ENCODE results near the gene KBTBD6.
"Not testable (repeated sequence)": the region's sequence is repeated elsewhere in the genome, so short reads cannot be mapped to it uniquely, and the experiment has no call there.

The KBTBD6 gene

GRCh38 chr13:41136396-41137031, 3.9 kb upstream of the KBTBD6 start:
- DNase-seq (ENCODE audit: low spot score): no peak

- peak; percentile 38 for DNase-seq (ENCODE audit: low spot score)
Observed at GRCh38 chr13:41133951-41134350, 1.3 kb upstream of the KBTBD6 start.

DNA sequence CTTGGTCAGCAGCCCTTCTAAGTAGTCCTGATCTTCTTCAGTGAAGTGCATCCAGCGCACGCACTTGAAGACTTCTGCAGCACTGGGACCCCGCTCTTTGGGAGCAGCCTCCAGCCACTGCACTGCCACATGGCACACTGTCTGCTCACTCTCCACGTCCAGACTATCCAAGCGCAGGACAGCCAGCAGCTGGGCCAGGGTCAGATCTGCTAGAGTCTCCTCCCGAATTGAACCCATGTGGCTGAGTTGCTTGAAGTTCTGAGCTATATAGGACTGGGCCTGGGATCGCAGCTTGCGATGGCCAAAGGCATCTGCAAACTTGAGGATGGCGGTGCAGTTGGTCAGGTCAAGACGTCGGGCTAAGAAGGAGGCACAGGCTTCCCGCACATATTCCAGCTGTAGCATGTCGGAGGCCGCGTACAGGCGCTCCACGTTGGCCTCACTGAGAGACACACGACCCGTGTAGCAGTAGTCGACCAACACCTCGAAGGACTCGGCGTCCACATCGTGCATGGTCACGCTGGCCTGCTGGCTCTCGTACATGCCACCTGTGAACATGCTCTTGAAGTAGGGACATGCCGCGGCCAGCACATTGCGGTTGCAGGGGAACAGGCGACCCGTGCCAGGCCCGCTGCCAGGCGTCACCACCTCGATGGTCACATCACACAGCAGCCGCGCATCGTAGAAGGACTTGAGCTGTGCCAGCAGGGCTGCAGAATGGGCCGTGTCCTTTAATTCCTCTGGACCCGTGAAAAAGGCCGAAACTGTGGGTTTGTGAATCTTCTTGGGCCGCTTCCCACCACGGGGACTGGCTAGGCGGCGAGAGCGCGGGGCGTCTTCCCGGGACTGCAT, 716 bp downstream of the KBTBD6 start:
- peak; percentile 31 for DNase-seq (ENCODE audit: low spot score)

DNA sequence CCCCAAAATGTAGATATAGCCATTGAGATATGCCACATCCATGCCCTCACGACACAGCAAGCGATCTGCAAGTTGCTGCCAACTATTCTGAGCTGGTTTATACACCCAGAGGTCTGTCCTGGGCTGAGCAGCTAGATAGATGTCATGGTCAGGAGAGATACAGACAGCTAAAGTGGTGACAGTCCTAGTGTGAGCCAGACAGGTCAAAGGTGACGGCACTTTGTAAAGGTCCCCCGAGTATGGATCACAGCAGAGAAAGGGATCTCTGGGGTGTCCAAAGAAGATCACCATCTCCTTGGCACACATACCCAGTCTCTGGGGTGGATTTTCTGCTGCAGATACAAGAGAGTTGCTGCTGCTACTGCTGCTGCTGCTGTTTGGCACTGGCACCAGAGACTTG, 1.4 kb downstream of the KBTBD6 start:
- DNase-seq (ENCODE audit: low spot score): not testable (repeated sequence)

DNA sequence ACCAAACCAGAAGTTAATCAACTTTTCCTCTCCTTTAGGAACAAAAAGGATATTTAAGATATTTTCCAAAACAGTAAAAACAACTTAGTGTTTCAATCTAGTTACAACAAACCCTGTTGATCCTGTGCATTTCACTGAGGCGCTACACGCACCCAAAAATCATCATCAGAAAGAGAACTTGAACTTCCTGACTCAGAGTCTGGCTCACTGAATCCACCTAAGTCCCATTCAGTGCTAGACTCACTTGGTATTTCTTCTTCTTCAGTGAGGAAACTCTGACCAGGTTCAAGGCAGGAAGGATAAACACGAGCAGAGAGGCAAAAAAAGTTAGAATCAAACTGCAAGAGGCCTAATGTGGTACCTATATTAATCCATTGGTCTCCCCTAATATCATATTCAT, 2.2 kb downstream of the KBTBD6 start:
- DNase-seq (ENCODE audit: low spot score): peak; percentile 47

GRCh38 chr13:41127701-41128100, 4.9 kb downstream of the KBTBD6 start:
- DNase-seq (ENCODE audit: low spot score): no peak

- no peak for DNase-seq (ENCODE audit: low spot score)
Observed at GRCh38 chr13:41122838-41123237, 9.8 kb downstream of the KBTBD6 start.

GRCh38 chr13:41117869-41118268, 14.7 kb downstream of the KBTBD6 start:
- DNase-seq (ENCODE audit: low spot score): no peak

GRCh38 chr13:41111454-41111853, 21.1 kb downstream of the KBTBD6 start:
- DNase-seq (ENCODE audit: low spot score): no peak

GRCh38 chr13:41107584-41108014, 25.0 kb downstream of the KBTBD6 start:
- DNase-seq (ENCODE audit: low spot score): no peak

DNA sequence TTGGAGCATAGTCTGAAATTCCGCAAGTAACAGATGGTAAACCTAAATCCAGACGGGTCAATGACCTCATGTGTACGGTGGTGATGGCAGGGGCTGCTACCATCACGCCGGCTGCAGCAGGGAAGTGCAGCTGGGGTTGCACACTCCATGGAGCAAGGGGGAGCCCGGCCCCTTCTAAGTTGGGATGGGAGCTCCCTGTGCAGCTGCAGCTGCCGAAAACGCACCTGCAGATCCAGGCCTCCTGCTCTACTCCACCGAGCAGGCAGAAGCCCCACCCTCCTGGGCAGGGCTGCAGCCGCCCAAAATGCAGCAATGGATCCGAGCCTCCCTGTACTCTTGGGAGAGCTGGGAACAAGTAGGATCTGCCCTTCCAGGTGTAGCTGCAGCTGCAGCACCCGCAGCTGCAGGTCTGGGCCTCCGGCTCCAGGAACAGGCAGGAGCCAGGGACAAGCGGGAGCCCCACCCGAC, 25.5 kb downstream of the KBTBD6 start:
- no peak for DNase-seq (ENCODE audit: low spot score)

GRCh38 chr13:41099986-41100385, 32.6 kb downstream of the KBTBD6 start:
- DNase-seq (ENCODE audit: low spot score): no peak

- no peak for DNase-seq (ENCODE audit: low spot score)
Observed at GRCh38 chr13:41098761-41099160, 33.8 kb downstream of the KBTBD6 start.

- not testable (repeated sequence) for DNase-seq (ENCODE audit: low spot score)
Observed at GRCh38 chr13:41095681-41096080, 36.9 kb downstream of the KBTBD6 start.

DNA sequence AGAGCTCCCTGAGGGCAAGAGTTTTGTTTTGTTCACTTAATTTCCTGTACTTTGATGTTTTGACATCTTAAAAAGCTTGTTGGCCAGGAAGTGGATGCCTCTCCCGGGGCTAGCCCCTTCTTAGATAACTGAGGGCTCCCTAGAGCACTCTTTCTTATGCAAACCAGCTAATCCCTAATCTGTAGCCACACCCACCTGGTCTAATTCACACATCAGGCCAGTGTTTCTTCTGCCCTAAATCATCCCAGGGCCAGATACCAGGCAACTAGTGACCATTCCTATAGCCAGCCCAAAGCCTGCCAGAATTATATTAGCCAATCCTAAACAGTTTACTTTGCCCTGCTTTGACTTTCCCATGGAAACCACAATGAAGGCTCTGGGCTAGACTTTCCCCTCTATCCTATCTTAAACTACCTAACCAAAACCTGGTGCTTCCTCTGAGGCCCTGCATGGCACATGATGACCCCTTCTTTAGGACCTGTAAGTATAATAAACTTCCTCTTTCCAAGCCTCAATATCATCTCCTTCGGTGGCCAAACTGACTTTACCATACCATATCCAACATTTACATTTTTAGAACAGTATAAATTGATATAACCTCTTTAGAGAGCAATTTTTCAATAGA, 46.5 kb downstream of the KBTBD6 start:
- no peak for DNase-seq (ENCODE audit: low spot score)

DNA sequence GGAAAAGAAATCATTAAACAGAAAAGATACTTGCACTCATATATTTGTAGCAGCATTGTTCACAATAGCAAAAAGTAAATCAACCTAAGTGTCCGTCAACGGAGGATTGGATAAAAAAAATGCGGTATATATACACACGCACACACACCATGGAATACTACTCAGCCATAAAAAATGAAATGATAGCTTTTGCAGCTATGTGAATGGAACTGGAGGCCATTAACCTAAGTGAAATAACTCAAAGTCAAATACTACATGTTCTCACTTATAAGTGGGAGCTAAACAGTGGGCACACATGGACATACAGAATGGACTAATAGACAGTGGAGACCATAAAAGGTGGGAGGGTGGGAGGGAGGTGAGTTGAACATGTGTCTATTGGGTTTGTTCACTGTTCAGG, 52.9 kb downstream of the KBTBD6 start:
- no peak for DNase-seq (ENCODE audit: low spot score)
